ENCODE measurements around the gene NFIL3.
"Not testable (repeated sequence)": the region's sequence is repeated elsewhere in the genome, so short reads cannot be mapped to it uniquely, and the experiment has no call there.

Gene NFIL3

DNA sequence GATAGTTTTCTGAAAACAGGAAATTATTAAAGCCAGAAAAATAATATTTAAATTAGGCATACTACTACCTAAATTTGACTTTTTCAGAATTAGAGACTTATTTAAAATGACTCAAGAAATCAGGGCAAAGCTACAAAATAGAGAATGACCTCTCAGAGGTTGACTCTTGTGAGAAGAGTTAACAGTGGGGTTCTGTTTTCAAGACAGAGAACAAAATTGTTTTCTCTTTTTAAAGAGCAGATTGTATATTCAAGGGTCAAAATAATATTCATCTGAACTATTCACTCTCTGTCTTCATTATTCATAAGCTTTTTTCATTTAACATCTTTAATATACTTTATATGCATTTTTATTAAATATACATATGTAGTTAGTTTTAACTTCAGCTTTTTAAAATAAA lies 40.1 kb downstream of the NFIL3 start:
- H3K27me3 ChIP-seq, result no peaks in the 10 kb centered on the region

DNA sequence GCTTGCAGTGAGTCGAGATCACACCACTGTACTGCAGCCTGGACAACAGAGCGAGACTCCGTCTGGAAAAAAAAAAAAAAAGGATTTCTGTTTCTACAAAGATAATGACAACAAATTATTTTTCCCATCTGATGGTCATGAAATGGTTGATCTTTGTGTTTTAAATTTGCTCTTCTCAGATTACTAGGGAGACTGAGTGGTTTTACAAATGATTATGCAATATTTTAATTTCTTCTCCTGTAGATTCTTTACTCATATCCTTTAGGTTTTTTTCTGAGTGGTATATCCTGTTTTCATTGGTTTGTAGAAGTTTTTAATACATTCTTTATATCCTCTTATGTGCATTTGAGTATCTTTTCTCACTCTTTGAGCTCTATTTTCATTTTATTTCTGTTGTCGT lies 41.3 kb downstream of the NFIL3 start:
- no peaks in the 10 kb centered on the region for H3K36me3 ChIP-seq
- no peak overlapping the region for H3K27ac ChIP-seq
- no peak overlapping the region for H3K4me3 ChIP-seq
- no peaks in the 10 kb centered on the region for H3K4me1 ChIP-seq
- DNase-seq, result no peak
- no peaks in the 10 kb centered on the region for H3K9me3 ChIP-seq
- H3K27me3 ChIP-seq, result no peaks in the 10 kb centered on the region
- TF ChIP-seq, protein P1, sequence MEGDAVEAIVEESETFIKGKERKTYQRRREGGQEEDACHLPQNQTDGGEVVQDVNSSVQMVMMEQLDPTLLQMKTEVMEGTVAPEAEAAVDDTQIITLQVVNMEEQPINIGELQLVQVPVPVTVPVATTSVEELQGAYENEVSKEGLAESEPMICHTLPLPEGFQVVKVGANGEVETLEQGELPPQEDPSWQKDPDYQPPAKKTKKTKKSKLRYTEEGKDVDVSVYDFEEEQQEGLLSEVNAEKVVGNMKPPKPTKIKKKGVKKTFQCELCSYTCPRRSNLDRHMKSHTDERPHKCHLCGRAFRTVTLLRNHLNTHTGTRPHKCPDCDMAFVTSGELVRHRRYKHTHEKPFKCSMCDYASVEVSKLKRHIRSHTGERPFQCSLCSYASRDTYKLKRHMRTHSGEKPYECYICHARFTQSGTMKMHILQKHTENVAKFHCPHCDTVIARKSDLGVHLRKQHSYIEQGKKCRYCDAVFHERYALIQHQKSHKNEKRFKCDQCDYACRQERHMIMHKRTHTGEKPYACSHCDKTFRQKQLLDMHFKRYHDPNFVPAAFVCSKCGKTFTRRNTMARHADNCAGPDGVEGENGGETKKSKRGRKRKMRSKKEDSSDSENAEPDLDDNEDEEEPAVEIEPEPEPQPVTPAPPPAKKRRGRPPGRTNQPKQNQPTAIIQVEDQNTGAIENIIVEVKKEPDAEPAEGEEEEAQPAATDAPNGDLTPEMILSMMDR (IDR thresholded peaks at IDR 0.05), result no peak
- intact Hi-C loops (cut with DNase I; ENCODE audit: low total_unique reads), result no loop called here

More for the DNA sequence above, 40.1 kb downstream of the NFIL3 start:
- Histone ChIP-seq H3K9me3 (no peaks in the 10 kb centered on the region), H3K36me3 (no peaks in the 10 kb centered on the region), H3K27ac (no peak overlapping the region), H3K4me3 (no peak overlapping the region), H3K4me1 (no peaks in the 10 kb centered on the region)
- TF ChIP-seq, protein P1 (IDR thresholded peaks at IDR 0.05), result no peak
- DNase-seq, result no peak
- intact Hi-C loops (cut with DNase I; ENCODE audit: low total_unique reads), result no loop called here

DNA sequence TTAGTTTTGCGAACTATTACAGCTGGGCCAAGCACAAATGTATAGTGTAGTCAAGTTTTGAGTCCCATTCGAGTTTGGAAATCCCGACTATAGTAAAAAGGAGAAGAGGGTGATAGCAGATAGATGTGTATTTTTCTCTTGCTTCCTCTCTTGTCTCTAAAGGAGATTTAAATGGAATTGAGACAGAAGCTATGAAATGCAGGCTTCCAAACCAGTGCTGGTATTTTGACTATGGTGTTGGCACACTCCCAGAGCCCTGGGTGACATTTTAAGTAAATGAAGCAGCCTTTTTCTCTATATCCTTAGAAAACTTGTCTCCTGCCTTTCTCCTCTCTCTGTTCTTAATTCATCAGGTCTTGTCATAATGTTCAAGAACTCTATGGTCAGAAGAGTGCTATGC lies 44.2 kb downstream of the NFIL3 start:
- no peaks in the 10 kb centered on the region for H3K9me3 ChIP-seq
- no peak overlapping the region for H3K27ac ChIP-seq
- H3K4me1 ChIP-seq, result no peaks in the 10 kb centered on the region
- no peak overlapping the region for H3K4me3 ChIP-seq
- no peak for DNase-seq
- intact Hi-C loops (cut with DNase I; ENCODE audit: low total_unique reads), result no loop called here
- H3K36me3 ChIP-seq, result no peaks in the 10 kb centered on the region
- TF ChIP-seq, protein P1 (IDR thresholded peaks at IDR 0.05), result no peak
- H3K27me3 ChIP-seq, result no peaks in the 10 kb centered on the region

DNA sequence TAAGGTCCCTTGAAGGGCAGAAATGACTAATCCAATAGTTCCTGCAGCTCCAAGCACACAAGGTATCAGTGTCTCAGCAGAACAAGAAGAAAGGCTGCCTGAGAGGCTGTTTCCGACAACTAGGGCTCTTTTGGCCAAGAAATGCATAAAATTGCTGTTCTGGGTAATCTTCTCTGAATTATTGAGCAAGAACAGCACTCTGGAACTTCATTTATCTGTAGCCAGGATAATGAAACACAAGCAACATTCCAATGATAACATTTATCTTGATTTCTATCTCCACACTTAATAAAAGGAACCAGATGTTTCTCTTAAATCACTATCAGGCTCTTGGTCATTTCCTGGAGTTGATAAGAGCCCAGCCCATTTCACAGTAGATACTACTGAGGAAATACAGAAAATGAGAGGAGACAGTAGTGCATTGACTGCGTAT lies 44.9 kb downstream of the NFIL3 start:
- Histone ChIP-seq H3K27me3 (no peaks in the 10 kb centered on the region), H3K4me1 (no peaks in the 10 kb centered on the region), H3K27ac (no peak overlapping the region), H3K4me3 (no peak overlapping the region), H3K9me3 (no peaks in the 10 kb centered on the region), H3K36me3 (no peaks in the 10 kb centered on the region)
- TF ChIP-seq, protein P1 (IDR thresholded peaks at IDR 0.05), result no peak
- DNase-seq, result no peak
- intact Hi-C loops (cut with DNase I; ENCODE audit: low total_unique reads), result no loop called here

DNA sequence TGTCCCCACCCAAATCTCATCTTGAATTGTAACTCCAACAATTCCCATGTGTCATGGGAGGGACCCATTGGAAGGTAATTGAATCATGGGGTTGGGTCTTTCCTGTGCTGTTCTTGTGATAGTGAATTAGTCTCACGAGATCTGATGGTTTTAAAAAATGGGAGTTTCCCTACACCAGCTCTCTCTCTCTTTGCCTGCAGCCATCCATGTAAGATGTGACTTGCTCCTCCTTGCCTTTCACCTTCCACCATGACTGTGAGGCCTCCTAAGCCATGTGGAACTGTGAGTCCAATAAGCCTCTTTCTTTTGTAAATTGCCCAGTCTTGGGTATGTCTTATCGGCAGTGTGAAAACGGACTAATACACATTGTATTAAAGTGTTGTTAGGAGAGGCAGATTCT lies 45.6 kb downstream of the NFIL3 start:
- H3K27ac ChIP-seq; DNase-seq; H3K36me3 ChIP-seq; H3K9me3 ChIP-seq; intact Hi-C loops (cut with DNase I; ENCODE audit: low total_unique reads); H3K27me3 ChIP-seq; H3K4me1 ChIP-seq; H3K4me3 ChIP-seq: not testable (repeated sequence)

DNA sequence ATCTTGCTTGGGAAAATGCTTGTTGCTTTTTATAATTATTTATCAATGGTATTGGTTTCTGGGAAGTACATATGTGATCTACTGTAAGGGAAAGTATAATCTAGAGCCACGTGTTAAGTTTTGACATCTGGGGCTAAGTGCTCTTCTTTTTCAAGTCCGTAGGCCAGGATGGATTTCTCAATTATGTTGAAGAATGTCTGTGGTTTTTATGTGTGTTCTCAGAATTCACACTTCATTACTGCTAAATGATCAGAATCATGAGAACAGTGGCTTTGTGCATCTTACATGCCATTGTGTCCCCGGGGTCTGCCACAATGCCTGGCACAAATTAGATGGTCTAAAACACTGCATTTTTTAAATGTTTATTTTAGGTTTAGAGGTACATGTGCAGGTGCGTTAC lies 47.4 kb downstream of the NFIL3 start:
- no peak overlapping the region for H3K4me3 ChIP-seq
- H3K4me1 ChIP-seq, result no peaks in the 10 kb centered on the region
- TF ChIP-seq, protein P1 (IDR thresholded peaks at IDR 0.05), result no peak
- no peaks in the 10 kb centered on the region for H3K27me3 ChIP-seq
- H3K36me3 ChIP-seq, result no peaks in the 10 kb centered on the region
- no peaks in the 10 kb centered on the region for H3K9me3 ChIP-seq
- H3K27ac ChIP-seq, result no peak overlapping the region
- intact Hi-C loops (cut with DNase I; ENCODE audit: low total_unique reads), result no loop called here
- DNase-seq, result no peak

Data from tibial artery (tissue), 4 donors.